GM10248 (cell line): Measurements from ENCODE around the gene COLEC11.

Experiments used
- CTCF ChIA-PET: fragments of 300-600 bp; sonication (Branson Sonifier 250); formaldehyde crosslinking; extraction: SDS; loops from one replicate; lab custom pipeline; 2021; ENCODE audit warnings: antibody characterized with exemption; lab: Yijun Ruan, JAX
- POLR2A ChIA-PET: fragments of 350-650 bp; sonication (Branson Sonifier 250); formaldehyde crosslinking; extraction: SDS; loops from one replicate; lab custom pipeline; 2020; ENCODE audit warnings: antibody characterized with exemption; lab: Yijun Ruan, JAX
- DNase-seq: peaks from one replicate; pipeline ENCODE4 v3.0.0; 2012; ENCODE audit errors: extremely low spot score
- TF ChIP-seq, protein P1 (sequence below): IDR thresholded peaks from 2 replicates; pipeline ENCODE4 v1.5.1; 2012; ENCODE audit warnings: mild to moderate bottlenecking, low read depth; ENCODE audit errors: extremely low read depth, missing control alignments, control extremely low read depth

The COLEC11 gene

DNA sequence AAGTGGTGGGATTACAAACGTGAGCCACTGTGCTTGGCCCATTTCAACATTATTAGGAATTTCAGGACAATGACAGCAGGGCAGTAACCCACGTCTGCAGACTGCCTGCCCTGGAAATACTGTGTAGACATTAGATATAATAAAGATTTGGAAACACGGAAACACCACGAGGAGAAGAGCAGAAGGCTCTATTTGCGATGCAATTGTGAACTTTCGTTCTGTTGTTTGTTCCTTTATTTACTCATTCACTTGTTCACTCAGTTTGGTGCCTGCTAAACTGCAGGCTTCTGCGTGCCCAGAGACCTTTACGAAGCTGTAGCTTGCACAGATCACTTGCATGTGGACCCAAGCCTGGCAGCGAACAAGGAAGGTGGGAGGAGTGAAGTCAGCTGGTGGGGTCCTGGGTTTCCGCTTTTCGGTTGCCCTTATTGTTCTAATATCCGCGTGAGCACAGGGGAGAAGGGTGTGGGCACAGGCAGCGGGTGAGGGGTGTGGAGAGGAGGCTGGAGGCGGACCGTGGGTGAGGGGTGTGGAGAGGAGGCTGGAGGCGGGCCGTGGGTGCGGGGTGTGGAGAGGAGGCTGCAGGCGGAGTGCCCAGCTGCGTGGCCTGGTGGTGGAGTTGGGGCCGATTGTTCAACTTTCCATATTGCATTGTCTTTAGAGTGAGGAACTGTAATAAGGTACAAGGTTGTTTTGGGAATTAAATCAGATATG lies 3.4 kb downstream of the COLEC11 start:
- no peak for DNase-seq
- CTCF ChIA-PET: interaction anchor here (0.7 kb wide), 1 partner anchor 43 kb away, joined by 3 read pairs; no protein-coding TSS in a partner anchor
- TF ChIP-seq, protein P1, sequence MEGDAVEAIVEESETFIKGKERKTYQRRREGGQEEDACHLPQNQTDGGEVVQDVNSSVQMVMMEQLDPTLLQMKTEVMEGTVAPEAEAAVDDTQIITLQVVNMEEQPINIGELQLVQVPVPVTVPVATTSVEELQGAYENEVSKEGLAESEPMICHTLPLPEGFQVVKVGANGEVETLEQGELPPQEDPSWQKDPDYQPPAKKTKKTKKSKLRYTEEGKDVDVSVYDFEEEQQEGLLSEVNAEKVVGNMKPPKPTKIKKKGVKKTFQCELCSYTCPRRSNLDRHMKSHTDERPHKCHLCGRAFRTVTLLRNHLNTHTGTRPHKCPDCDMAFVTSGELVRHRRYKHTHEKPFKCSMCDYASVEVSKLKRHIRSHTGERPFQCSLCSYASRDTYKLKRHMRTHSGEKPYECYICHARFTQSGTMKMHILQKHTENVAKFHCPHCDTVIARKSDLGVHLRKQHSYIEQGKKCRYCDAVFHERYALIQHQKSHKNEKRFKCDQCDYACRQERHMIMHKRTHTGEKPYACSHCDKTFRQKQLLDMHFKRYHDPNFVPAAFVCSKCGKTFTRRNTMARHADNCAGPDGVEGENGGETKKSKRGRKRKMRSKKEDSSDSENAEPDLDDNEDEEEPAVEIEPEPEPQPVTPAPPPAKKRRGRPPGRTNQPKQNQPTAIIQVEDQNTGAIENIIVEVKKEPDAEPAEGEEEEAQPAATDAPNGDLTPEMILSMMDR: no peak
- POLR2A ChIA-PET: no interaction called here

DNA sequence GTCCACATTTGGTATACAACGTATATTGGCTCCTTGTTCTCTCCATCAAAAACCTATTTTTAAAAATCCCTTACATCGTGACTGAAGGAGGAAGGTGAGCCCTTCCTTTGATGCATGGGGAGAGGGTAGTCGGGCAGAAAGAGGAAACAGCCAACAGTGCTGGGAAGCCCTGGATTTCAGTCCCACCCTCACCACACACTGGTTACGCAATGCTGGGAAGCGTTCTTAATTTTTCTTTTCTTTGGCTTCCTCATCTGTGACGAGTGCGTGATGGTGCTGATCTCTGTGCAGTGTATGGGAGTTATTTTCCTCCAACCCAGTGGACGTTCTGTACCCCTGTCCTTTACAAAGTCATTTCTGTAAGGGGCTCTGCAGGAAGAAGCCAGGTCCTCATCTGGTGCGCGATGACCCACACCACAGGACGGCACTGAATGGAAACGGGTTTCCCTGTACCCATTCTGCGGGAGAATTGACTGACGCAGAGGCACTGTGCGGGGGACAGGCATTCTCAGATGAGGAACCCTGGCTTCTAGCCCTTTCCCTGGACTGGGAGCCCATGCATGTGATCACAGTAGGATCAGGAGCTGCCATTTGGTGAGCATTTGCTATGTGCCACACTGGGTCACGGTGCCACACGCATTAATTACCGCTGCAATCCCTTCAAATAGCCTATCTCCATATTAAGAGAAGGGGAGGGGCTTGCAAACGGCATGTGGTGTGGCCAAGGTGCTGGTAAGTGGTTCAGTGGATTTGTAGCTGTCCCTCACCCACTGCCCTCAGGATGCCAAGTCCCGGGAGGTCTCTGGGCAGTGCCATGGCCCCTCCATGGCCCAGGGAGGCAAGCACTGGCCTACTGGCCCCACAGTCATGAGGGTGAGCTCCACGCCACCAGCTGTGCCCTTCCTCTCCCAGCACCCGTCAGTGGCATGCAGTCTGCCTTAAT lies 4.3 kb downstream of the COLEC11 start:
- no peak for DNase-seq
- TF ChIP-seq, protein P1: no peak
- POLR2A ChIA-PET: interaction anchor here (0.6 kb wide), 1 partner anchor 47 kb away, joined by 3 read pairs; no protein-coding TSS in a partner anchor
- CTCF ChIA-PET: interaction anchor here (0.7 to 1.0 kb wide), 3 partner anchors 11 to 53 kb away, joined by 3 read pairs; no protein-coding TSS in a partner anchor

DNA sequence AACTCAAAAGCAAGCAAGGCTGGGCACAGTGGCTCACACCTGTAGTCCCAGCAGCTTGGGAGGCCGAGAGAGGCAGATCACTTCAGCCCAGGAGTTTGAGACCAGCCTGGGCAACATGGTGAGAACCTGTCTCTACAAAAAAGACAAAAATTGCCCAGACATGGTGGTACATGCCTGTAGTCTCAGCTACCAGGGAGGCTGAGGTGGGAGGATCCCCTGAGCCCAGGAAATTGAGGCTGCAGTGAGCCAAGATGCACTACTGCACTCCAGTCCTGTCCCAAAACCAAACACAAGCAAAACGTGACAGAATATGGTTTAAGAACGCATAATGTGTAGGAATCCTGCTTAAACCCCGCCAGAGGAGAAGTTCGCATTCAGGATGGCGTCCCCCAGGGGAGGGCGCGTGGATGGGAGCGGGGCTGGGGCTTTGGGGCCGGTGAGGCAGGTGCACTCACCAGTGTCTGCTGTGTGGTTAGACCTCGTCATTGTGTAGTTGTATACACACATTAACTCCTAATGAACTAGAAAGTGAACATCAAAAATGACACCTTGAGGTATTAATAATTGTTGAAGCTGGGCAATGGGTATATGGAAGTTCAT lies 5.4 kb downstream of the COLEC11 start:
- POLR2A ChIA-PET: interaction anchor here (0.6 kb wide), 3 partner anchors 12 to 245 kb away, joined by 3 read pairs; no protein-coding TSS in a partner anchor

DNA sequence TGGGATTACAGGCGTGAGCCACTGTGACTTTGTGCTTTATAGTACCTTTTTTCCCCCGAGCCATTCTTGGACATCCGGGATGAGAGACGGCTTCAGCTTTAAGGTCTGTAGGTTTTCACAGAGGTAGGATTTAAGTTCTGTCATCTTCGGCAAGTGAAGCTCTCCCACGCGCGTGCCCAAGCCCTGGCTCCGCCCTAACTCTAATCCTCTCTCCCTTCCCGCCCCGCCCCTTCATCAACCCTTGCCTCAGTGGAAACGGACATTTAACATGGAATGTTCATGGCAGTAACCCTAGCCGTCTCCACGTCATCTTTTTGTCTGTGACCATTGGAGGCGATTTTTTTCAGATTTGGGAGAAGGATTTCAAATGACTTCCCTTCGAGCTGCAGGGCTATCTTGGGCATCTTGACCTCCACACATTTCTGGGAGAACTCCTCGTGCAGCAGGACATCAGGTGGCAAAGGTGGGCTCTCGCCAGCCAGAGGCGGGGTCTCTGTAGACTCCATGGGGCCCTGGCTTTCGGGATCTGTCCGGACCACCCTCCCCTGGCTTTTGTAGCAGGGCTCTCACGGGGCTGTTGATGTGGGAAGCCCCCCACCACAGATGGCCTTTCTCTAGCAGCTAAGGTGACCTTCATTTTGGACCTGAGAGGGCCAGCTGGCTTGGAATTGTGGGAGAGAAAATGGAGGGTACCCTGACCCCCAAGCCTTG lies 6.8 kb downstream of the COLEC11 start:
- ChIA-PET CTCF (interaction anchor here (1.5 kb wide), 1 partner anchor 15 kb away, joined by 5 read pairs; no protein-coding TSS in a partner anchor), POLR2A (no interaction called here)
- no peak for DNase-seq
- TF ChIP-seq, protein P1: no peak

More for the DNA sequence above, 5.4 kb downstream of the COLEC11 start:
- CTCF ChIA-PET: interaction anchor here (1.0 kb wide), 1 partner anchor 10 kb away, joined by 3 read pairs; no protein-coding TSS in a partner anchor
- TF ChIP-seq, protein P1: no peak
- DNase-seq: no peak

DNA sequence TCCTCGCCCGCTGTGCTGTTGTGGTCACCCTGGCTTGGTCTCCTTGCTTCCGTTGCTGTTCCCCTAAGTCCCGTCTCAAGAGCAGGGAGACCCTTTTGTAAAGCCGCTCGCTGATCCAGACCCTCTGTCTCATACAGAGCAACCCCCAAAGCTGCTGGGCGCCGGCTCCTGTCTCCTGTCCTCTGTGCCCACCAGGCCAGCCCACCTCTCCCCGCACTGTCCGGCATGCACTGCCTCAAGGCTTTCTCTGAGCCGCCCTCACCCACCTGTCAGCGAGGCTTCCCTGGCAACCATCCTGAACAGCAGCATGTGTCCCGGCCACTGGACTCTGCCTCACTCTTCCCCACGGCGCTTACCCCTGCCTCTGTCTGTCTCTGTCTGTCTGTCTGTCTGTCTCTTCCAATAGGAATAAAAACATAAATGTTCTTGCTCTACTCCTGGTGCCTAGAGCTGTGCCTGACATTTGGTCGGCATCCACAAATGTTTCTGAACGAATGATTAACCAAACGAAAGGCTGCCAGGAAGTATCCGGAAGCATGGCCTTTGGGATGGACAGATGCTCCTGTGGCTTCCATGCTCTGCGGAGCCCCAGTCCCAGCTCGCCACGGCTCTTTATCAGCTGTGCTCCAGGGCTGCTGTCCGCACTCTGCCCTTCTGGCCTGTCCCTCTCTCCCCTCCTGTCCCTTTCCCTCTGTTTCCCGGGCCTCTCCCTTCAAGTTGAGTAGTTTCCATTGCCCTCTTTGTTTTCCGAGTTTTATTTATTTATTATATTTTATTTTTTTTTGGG lies 7.8 kb downstream of the COLEC11 start:
- CTCF ChIA-PET: interaction anchor here (1.5 kb wide), 1 partner anchor 16 kb away, joined by 5 read pairs; no protein-coding TSS in a partner anchor
- TF ChIP-seq, protein P1: no peak
- POLR2A ChIA-PET: no interaction called here
- DNase-seq: no peak
